Measurements from ENCODE around the gene ARHGAP24.

GRCh38 chr4:86004030-86004429 is 529.1 kb downstream of the ARHGAP24 start:
- TF ChIP-seq, protein P1, sequence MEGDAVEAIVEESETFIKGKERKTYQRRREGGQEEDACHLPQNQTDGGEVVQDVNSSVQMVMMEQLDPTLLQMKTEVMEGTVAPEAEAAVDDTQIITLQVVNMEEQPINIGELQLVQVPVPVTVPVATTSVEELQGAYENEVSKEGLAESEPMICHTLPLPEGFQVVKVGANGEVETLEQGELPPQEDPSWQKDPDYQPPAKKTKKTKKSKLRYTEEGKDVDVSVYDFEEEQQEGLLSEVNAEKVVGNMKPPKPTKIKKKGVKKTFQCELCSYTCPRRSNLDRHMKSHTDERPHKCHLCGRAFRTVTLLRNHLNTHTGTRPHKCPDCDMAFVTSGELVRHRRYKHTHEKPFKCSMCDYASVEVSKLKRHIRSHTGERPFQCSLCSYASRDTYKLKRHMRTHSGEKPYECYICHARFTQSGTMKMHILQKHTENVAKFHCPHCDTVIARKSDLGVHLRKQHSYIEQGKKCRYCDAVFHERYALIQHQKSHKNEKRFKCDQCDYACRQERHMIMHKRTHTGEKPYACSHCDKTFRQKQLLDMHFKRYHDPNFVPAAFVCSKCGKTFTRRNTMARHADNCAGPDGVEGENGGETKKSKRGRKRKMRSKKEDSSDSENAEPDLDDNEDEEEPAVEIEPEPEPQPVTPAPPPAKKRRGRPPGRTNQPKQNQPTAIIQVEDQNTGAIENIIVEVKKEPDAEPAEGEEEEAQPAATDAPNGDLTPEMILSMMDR (conservative IDR thresholded peaks at IDR 0.05): no peak
- TF ChIP-seq ZFX (IDR thresholded peaks at IDR 0.05): no peak
